ENCODE data around the gene EPHA5.

EPHA5 gene

GRCh38 chr4:65508168-65508567 lies 162.1 kb downstream of the EPHA5 start:
- H3K4me1 ChIP-seq (ENCODE audit: control insufficient read depth, insufficient read depth, low read length), result no peaks in the 10 kb centered on the region
- no peaks in the 10 kb centered on the region for H3K9me3 ChIP-seq (ENCODE audit: control insufficient read depth, insufficient read depth, low read depth, low read length)
- no peak overlapping the region for H3K4me3 ChIP-seq (ENCODE audit: low read depth, low read length)
- TF ChIP-seq ZNF23 (tag by site-specific recombination; IDR thresholded peaks at IDR 0.05; ENCODE audit: borderline replicate concordance) (no peak), ZNF571 (tag by site-specific recombination; IDR thresholded peaks at IDR 0.05) (no peak), WT1 (tag by site-specific recombination; IDR thresholded peaks at IDR 0.05) (peak; percentile 53; the same call in 1 of the 2 replicates), HOXD13 (CRISPR knock-in tag; IDR thresholded peaks at IDR 0.05; ENCODE audit: borderline replicate concordance) (peak; percentile 78; the same call in 1 of the 2 replicates), ZNF175 (tag by site-specific recombination; IDR thresholded peaks at IDR 0.05) (no peak)
- TF ChIP-seq, protein P1, sequence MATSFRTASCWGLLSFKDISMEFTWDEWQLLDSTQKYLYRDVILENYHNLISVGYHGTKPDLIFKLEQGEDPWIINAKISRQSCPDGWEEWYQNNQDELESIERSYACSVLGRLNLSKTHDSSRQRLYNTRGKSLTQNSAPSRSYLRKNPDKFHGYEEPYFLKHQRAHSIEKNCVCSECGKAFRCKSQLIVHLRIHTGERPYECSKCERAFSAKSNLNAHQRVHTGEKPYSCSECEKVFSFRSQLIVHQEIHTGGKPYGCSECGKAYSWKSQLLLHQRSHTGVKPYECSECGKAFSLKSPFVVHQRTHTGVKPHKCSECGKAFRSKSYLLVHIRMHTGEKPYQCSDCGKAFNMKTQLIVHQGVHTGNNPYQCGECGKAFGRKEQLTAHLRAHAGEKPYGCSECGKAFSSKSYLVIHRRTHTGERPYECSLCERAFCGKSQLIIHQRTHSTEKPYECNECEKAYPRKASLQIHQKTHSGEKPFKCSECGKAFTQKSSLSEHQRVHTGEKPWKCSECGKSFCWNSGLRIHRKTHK (tag by site-specific recombination; IDR thresholded peaks at IDR 0.05), result no peak
- TF ChIP-seq, protein P2, sequence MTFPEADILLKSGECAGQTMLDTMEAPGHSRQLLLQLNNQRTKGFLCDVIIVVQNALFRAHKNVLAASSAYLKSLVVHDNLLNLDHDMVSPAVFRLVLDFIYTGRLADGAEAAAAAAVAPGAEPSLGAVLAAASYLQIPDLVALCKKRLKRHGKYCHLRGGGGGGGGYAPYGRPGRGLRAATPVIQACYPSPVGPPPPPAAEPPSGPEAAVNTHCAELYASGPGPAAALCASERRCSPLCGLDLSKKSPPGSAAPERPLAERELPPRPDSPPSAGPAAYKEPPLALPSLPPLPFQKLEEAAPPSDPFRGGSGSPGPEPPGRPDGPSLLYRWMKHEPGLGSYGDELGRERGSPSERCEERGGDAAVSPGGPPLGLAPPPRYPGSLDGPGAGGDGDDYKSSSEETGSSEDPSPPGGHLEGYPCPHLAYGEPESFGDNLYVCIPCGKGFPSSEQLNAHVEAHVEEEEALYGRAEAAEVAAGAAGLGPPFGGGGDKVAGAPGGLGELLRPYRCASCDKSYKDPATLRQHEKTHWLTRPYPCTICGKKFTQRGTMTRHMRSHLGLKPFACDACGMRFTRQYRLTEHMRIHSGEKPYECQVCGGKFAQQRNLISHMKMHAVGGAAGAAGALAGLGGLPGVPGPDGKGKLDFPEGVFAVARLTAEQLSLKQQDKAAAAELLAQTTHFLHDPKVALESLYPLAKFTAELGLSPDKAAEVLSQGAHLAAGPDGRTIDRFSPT (tag by site-specific recombination; IDR thresholded peaks at IDR 0.05), result 0 out of 2 replicates have a peak, but pooled peaks have one; percentile 52
- H3K27ac ChIP-seq (ENCODE audit: extremely low read depth, low read depth, low read length), result no peak overlapping the region
- CTCF ChIA-PET, result interaction anchor here (0.5 kb wide), 1 partner anchor 1530 kb away, joined by 3 read pairs; no protein-coding TSS in a partner anchor
- POLR2A ChIA-PET, result no interaction called here
- no peaks in the 10 kb centered on the region for H3K36me3 ChIP-seq (ENCODE audit: control insufficient read depth in 2 of 2, insufficient read depth in 1 of 2, low read length in 2 of 2)

- no peaks in the 10 kb centered on the region for H3K9me3 ChIP-seq (ENCODE audit: control insufficient read depth, insufficient read depth, low read depth, low read length)
- no peak for TF ChIP-seq KLF9 (tag by site-specific recombination; IDR thresholded peaks at IDR 0.05; ENCODE audit: low read depth)
- TF ChIP-seq WT1 (tag by site-specific recombination; IDR thresholded peaks at IDR 0.05), result peak; percentile 68
- H3K36me3 ChIP-seq (ENCODE audit: control insufficient read depth in 2 of 2, insufficient read depth in 1 of 2, low read length in 2 of 2), result no peaks in the 10 kb centered on the region
- no peaks in the 10 kb centered on the region for H3K4me1 ChIP-seq (ENCODE audit: control insufficient read depth, insufficient read depth, low read length)
- no peak overlapping the region for H3K4me3 ChIP-seq (ENCODE audit: low read depth, low read length)
- CTCF ChIA-PET, result no interaction called here
- no peak overlapping the region for H3K27ac ChIP-seq (ENCODE audit: extremely low read depth, low read depth, low read length)
- POLR2A ChIA-PET, result no interaction called here
These were observed 168.1 kb downstream of the EPHA5 start for GRCh38 chr4:65502131-65502701.

DNA sequence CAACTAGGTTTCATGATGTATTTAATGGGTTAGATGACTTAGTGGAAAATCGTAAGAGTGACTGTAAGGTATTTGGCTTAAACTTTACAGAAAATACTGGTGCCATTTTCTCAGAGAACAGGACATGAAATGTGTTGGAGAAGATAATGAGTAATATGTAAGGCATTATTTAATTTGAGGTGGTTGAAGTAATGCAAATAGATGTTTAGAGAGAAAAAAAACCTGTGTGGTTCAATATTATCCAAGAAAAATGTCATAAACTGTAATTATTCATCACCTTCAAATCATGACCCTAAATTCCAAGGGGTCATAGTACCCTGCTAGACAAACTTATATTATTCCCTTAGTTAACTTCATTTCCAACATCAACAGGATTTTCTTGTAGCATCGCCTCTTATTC lies 171.7 kb downstream of the EPHA5 start:
- no peak overlapping the region for H3K4me3 ChIP-seq (ENCODE audit: low read depth, low read length)
- CTCF ChIA-PET, result no interaction called here
- no peak for TF ChIP-seq ZNF426 (tag by site-specific recombination; IDR thresholded peaks at IDR 0.05)
- H3K4me1 ChIP-seq (ENCODE audit: control insufficient read depth, insufficient read depth, low read length), result no peaks in the 10 kb centered on the region
- H3K27ac ChIP-seq (ENCODE audit: extremely low read depth, low read depth, low read length), result no peak overlapping the region
- H3K36me3 ChIP-seq (ENCODE audit: control insufficient read depth in 2 of 2, insufficient read depth in 1 of 2, low read length in 2 of 2), result no peaks in the 10 kb centered on the region
- POLR2A ChIA-PET, result no interaction called here
- H3K9me3 ChIP-seq (ENCODE audit: control insufficient read depth, insufficient read depth, low read depth, low read length), result no peaks in the 10 kb centered on the region

- Histone ChIP-seq H3K27ac (ENCODE audit: extremely low read depth, low read depth, low read length) (no peak overlapping the region), H3K36me3 (ENCODE audit: control insufficient read depth in 2 of 2, insufficient read depth in 1 of 2, low read length in 2 of 2) (no peaks in the 10 kb centered on the region), H3K4me1 (ENCODE audit: control insufficient read depth, insufficient read depth, low read length) (no peaks in the 10 kb centered on the region), H3K4me3 (ENCODE audit: low read depth, low read length) (no peak overlapping the region), H3K9me3 (ENCODE audit: control insufficient read depth, insufficient read depth, low read depth, low read length) (no peaks in the 10 kb centered on the region)
- ChIA-PET POLR2A (no interaction called here), CTCF (no interaction called here)
- TF ChIP-seq ZNF529 (tag by site-specific recombination; IDR thresholded peaks at IDR 0.05; ENCODE audit: insufficient replicate concordance), result no peak
These were observed 174.8 kb downstream of the EPHA5 start for GRCh38 chr4:65495439-65495838.

- ChIA-PET POLR2A (no interaction called here), CTCF (interaction anchor here (0.7 kb wide), 1 partner anchor 237 kb away, joined by 3 read pairs; no protein-coding TSS in a partner anchor)
- Histone ChIP-seq H3K27ac (ENCODE audit: extremely low read depth, low read depth, low read length) (no peak overlapping the region), H3K36me3 (ENCODE audit: control insufficient read depth in 2 of 2, insufficient read depth in 1 of 2, low read length in 2 of 2) (no peaks in the 10 kb centered on the region), H3K4me1 (ENCODE audit: control insufficient read depth, insufficient read depth, low read length) (no peaks in the 10 kb centered on the region), H3K9me3 (ENCODE audit: control insufficient read depth, insufficient read depth, low read depth, low read length) (no peaks in the 10 kb centered on the region), H3K4me3 (ENCODE audit: low read depth, low read length) (no peak overlapping the region)
- TF ChIP-seq, protein P3, sequence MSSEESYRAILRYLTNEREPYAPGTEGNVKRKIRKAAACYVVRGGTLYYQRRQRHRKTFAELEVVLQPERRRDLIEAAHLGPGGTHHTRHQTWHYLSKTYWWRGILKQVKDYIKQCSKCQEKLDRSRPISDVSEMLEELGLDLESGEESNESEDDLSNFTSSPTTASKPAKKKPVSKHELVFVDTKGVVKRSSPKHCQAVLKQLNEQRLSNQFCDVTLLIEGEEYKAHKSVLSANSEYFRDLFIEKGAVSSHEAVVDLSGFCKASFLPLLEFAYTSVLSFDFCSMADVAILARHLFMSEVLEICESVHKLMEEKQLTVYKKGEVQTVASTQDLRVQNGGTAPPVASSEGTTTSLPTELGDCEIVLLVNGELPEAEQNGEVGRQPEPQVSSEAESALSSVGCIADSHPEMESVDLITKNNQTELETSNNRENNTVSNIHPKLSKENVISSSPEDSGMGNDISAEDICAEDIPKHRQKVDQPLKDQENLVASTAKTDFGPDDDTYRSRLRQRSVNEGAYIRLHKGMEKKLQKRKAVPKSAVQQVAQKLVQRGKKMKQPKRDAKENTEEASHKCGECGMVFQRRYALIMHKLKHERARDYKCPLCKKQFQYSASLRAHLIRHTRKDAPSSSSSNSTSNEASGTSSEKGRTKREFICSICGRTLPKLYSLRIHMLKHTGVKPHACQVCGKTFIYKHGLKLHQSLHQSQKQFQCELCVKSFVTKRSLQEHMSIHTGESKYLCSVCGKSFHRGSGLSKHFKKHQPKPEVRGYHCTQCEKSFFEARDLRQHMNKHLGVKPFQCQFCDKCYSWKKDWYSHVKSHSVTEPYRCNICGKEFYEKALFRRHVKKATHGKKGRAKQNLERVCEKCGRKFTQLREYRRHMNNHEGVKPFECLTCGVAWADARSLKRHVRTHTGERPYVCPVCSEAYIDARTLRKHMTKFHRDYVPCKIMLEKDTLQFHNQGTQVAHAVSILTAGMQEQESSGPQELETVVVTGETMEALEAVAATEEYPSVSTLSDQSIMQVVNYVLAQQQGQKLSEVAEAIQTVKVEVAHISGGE (tag by site-specific recombination; conservative IDR thresholded peaks at IDR 0.05; ENCODE audit: low read depth), result no peak
- TF ChIP-seq ZNF621 (tag by site-specific recombination; IDR thresholded peaks at IDR 0.05), result no peak
These were observed 187.9 kb downstream of the EPHA5 start for GRCh38 chr4:65482410-65482809.

Data from HEK293 (cell line).